SJCRH30 (cell line): ENCODE measurements around the gene LAMP1. TPM values are rescaled to one million over a fixed set of nuclear protein-coding genes. Genes with fewer than 3 reads are reported as not detected.
"Not testable (repeated sequence)": the region's sequence is repeated elsewhere in the genome, so short reads cannot be mapped to it uniquely, and the experiment has no call there.

Experiments
- DNase-seq, 2 experiments: peaks; one replicate each; pipeline ENCODE4 v3.0.0-alpha.2; 2015 to 2020
- H3K27ac ChIP-seq: fragments of 250-450 bp; sonication (Bioruptor Pico); 2 replicates; pipeline ENCODE4 v1.5.1; 2020; ENCODE audit warnings: mild to moderate bottlenecking, moderate library complexity
- H3K27me3 ChIP-seq: fragments of 250-450 bp; sonication (Bioruptor Pico); 2 replicates; pipeline ENCODE4 v1.5.1; 2020; ENCODE audit warnings: mild to moderate bottlenecking, moderate library complexity
- H3K36me3 ChIP-seq: fragments of 250-450 bp; sonication (Bioruptor Pico); 2 replicates; pipeline ENCODE4 v1.5.1; 2020; ENCODE audit warnings: mild to moderate bottlenecking, moderate library complexity
- H3K4me1 ChIP-seq: fragments of 250-450 bp; sonication (Bioruptor Pico); 2 replicates; pipeline ENCODE4 v1.5.1; 2020; ENCODE audit warnings: mild to moderate bottlenecking, moderate library complexity
- H3K4me3 ChIP-seq: fragments of 250-450 bp; sonication (Bioruptor Pico); 2 replicates; pipeline ENCODE4 v1.5.1; 2020; ENCODE audit warnings: mild to moderate bottlenecking, moderate library complexity
- H3K9me3 ChIP-seq: fragments of 250-450 bp; sonication (Bioruptor Pico); replicated peaks from 2 replicates; pipeline ENCODE4 v1.5.1; 2020; ENCODE audit warnings: mild to moderate bottlenecking, moderate library complexity
- total RNA-seq: library from RNA; depleted of rRNA; stranded (reverse); fragments of >200 nt; shearing (Covaris generic); gene quantifications from 2 replicates; pipeline ENCODE4 v1.2.3, GENCODE V29; 2014; rRNA removed

Gene LAMP1, protein sequence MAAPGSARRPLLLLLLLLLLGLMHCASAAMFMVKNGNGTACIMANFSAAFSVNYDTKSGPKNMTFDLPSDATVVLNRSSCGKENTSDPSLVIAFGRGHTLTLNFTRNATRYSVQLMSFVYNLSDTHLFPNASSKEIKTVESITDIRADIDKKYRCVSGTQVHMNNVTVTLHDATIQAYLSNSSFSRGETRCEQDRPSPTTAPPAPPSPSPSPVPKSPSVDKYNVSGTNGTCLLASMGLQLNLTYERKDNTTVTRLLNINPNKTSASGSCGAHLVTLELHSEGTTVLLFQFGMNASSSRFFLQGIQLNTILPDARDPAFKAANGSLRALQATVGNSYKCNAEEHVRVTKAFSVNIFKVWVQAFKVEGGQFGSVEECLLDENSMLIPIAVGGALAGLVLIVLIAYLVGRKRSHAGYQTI
- 62.1 and 62.6 TPM in 2 replicates for total RNA-seq

DNA sequence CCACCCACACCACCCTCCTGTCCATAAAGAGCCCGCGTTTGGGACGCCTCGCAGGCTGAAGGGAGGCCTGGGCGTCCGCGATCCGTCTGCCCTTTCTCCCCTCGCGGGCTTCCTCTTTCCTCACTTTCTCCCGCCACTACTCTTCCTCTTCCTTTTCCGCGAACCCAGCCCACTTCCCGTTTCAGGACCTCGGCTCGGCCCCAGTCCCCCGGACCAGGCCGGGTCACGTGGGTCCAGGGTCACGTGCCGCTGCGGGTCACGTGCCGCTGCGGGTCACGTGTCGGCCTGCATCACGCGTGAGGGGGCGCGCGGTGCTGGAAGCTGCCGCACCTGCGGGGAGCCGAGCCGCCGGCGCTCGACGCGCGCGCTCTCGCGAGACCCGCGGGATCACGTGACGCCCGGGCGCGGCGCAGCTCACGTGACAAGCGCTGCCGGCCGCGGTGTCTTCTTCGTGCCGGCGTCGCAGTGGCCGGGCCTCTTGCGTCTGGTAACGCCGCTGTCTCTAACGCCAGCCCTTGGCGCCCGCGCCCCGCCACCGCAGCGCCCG lies at the start of gene LAMP1:
Gene LAMP1, plus strand, starts transcription at position 417 of the 547 bp plus-strand sequence. CDS start 196 bp downstream, outside the sequence.
- H3K27me3 ChIP-seq: no peaks in the 10 kb centered on the region
- H3K36me3 ChIP-seq: no peaks in the 10 kb centered on the region
- H3K4me3 ChIP-seq: peak within 1 kb of the TSS; percentile 82
- H3K27ac ChIP-seq: peak within 1 kb of the TSS; percentile 60
- no peaks in the 10 kb centered on the region for H3K9me3 ChIP-seq
- H3K4me1 ChIP-seq: peaks cover 2% of the 10 kb centered on the region; the same call in 1 of the 2 replicates
- DNase-seq: peak; percentile 96 to 98

DNA sequence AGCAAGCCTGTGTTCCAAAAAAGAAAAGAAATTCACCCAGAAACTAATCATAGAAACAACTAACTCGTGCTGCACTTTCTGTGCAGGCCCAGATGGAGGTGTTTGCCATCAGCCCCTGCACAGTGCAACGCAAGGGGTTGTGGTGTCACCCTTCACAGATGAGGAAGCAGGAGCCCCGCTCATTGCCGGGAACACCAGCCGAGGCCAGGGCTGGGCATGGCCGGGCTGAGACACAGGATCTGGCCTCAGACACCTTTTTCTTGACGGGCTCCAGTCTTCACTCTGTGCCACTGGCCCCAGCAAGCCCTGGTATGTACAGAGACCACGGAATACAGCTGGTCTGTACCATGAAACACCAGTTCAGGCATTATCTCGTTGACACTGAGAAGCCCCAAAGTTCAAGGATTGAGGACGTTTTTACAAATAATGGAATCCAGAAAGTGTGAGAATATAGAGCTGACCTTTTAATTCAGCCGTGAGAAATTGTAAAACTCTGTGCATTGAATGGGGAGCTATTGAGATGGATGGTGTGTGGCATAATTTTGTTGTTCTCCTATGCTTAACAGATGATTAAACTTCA lies 44.4 kb upstream of the LAMP1 start:
- no peak for DNase-seq
- H3K4me1 ChIP-seq: no peaks in the 10 kb centered on the region
- H3K27ac ChIP-seq: no peak overlapping the region
- peaks cover 23% of the 10 kb centered on the region for H3K36me3 ChIP-seq
- H3K4me3 ChIP-seq: no peak overlapping the region
- no peaks in the 10 kb centered on the region for H3K9me3 ChIP-seq
- H3K27me3 ChIP-seq: no peaks in the 10 kb centered on the region

DNA sequence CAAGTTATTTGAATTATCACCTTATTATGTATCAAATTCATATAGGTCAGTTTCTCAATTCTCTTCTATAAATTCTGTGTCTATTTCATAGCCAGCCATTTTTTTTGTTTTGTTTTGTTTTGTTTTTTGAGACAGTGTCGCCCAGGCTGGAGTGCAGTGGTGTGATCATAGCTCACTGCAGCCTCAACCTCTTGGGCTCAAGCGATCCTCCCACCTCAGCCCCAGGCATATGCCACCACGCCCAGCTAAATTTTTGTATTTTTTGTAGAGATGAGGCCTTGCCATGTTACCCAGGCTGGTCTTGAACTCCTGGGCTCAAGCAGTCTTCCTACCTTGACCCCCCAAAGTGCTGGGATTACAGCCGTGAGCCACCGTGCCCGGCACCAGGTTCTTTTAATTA lies 39.1 kb upstream of the LAMP1 start:
- not testable (repeated sequence) for DNase-seq, H3K9me3 ChIP-seq, H3K4me1 ChIP-seq, H3K4me3 ChIP-seq, H3K27me3 ChIP-seq, H3K27ac ChIP-seq
- H3K36me3 ChIP-seq: peaks cover 48% of the 10 kb centered on the region

DNA sequence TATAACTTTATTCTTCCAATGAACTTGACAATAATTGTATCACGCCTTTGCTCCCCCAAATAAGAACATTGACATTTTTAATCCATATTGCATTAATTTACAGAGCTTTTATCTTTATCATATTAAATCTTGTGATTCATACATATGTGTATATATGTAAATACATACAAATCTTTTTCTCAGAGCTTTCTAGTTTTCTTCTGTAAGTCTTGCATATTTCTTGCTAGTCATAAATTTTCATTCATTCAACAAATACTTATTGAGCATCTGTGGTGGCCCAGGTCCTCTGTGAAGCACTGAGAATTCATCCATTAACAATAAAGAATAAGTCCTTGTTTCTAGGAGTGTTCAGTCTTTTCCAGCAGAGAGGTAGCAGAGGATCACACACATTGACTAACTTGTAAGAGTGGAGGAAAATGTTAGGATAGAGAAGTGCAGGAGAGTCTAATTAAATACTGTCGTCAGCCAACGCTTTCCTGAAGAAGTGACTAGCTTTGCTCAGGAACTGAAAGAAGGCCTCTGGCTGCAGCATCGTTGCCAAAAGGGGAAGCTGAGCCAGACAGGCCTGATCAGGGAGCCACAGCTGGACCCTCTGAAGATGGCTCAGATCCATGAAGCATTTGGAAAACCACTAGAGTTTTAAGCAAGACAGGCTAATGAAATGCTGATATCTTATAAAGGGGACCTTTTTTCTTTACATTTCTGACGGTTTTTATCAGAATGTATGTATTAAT lies 38.6 kb upstream of the LAMP1 start:
- Histone ChIP-seq H3K27me3 (no peaks in the 10 kb centered on the region), H3K4me1 (no peaks in the 10 kb centered on the region), H3K9me3 (no peaks in the 10 kb centered on the region), H3K4me3 (no peak overlapping the region), H3K27ac (no peak overlapping the region), H3K36me3 (peaks cover 47% of the 10 kb centered on the region)
- no peak for DNase-seq

DNA sequence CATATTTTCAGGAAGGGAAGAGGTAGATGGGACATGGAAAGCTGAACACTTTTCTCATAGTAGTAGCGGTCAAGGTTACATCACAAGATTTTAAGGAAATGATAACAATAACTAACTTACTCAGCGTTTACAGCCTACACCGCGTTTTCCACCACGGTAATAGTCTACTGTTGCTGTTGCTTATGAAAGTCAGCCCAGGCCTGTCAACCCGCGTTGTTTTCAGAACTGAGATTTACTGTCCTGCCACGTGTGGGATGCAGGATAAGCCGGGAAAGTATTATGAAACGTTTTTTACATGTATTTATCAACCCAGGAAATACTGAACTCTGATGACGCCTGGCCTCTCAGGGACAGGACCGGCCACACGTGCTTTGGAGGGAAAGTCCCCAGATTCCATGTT lies 36.0 kb upstream of the LAMP1 start:
- H3K27ac ChIP-seq: no peak overlapping the region
- no peak overlapping the region for H3K4me3 ChIP-seq
- peaks cover 44% of the 10 kb centered on the region for H3K36me3 ChIP-seq
- H3K9me3 ChIP-seq: no peaks in the 10 kb centered on the region
- no peaks in the 10 kb centered on the region for H3K4me1 ChIP-seq
- DNase-seq: no peak
- no peaks in the 10 kb centered on the region for H3K27me3 ChIP-seq

DNA sequence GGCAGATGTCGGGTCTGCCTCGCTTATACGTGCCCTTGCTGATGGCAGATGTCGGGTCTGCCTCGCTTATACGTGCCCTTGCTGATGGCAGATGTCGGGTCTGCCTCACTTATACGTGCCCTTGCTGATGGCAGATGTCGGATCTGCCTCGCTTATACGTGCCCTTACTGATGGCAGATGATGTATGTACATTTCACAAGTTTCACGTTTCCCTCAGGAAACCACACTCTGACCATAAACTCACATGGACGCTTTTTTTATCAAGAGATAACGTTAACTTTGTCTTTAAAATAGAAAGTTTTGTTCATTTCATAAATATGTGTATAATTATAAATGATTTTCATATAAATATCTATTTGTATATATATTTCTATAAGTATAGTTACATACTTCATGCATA lies 34.0 kb upstream of the LAMP1 start:
- H3K27ac ChIP-seq, H3K27me3 ChIP-seq, H3K4me3 ChIP-seq, H3K4me1 ChIP-seq, DNase-seq, H3K9me3 ChIP-seq: not testable (repeated sequence)
- H3K36me3 ChIP-seq: peaks cover 29% of the 10 kb centered on the region

DNA sequence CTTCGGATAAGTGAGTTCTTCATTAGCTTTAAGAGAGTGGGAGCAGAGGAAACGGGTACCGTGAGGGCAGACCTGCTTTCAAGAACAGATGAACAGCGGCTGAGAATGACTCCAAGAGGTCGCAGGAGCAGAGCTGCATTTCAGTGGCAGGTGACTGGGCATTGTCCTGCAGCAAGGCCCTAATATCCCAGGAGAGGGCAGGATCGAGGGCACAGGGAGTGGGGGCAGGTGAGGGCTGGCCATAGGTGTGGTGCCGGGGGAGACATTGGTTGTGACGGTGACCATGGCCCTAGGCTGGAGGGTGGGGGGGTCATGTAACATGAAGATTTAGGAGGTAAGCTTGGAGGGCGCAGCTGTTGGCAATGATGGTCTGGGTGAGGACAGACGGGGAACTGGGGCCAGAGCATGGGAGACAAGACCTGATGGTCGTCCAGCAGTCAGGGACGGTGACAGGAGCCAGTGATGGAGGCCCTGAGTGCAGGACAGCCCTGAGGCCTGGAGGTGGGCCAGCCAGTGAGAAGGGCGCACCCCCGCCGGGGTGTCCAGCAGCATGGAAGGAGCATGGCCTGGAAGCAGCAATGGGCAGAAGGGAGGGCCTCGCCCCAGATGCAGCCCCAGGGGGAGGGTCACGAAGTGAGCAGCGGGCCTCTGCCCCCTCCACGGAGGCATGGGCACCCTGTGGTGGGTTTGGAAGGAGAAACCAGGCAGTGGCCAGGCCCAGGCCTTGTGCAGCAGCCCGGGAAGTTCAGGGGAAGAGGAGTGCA lies 29.2 kb upstream of the LAMP1 start:
- DNase-seq: no peak
- H3K36me3 ChIP-seq: no peaks in the 10 kb centered on the region; the same call in 1 of the 2 replicates
- H3K27me3 ChIP-seq: no peaks in the 10 kb centered on the region
- no peak overlapping the region for H3K4me3 ChIP-seq
- no peaks in the 10 kb centered on the region for H3K9me3 ChIP-seq
- no peaks in the 10 kb centered on the region for H3K4me1 ChIP-seq
- H3K27ac ChIP-seq: no peak overlapping the region

DNA sequence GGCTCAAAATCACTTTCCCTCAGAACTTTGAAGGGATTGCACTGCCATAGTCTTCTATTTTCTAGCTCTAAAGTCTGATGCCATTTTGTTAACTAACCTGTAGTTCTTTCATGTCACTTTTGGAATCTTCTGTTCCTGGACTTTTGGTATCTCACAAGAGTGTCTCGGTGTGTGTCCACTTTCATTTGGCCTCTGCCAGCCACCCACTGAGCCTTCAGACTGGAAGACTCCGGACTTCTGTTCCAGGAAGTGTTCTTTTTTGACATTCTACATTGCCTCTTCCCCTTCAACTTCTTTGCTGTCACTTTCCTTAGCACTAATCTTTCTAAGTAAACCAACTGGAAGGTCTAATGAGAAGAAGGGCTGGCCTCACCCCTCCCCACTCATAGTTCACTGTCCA lies 25.0 kb upstream of the LAMP1 start:
- H3K4me3 ChIP-seq: no peak overlapping the region
- no peaks in the 10 kb centered on the region for H3K9me3 ChIP-seq

DNA sequence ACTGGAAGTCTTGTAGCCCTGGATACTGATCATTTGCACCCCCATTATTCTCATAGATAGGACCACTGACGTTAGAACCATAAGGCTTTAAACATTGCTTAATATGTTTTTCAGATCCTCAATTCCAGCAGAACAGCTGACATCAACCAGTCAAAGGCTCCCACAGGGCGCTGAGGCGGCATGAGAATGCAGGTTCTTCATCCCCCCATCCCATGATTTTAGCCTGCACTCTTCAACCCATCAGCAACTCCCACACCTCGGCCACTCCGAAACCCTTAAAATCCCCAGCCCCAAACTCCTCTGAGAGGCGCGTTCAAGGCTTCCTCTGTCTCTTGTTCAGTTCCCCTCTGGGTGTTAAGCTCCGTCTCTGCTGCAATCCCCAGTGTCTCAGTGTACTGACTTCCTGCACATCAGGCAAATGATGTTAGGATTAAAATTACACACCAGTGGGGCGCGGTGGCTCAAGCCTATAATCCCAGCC lies 24.3 kb upstream of the LAMP1 start:
- no peak overlapping the region for H3K4me3 ChIP-seq
- no peaks in the 10 kb centered on the region for H3K27me3 ChIP-seq
- H3K9me3 ChIP-seq: no peaks in the 10 kb centered on the region
- H3K4me1 ChIP-seq: no peaks in the 10 kb centered on the region
- DNase-seq: no peak
- H3K27ac ChIP-seq: no peak overlapping the region
- H3K36me3 ChIP-seq: no peaks in the 10 kb centered on the region; the same call in 1 of the 2 replicates

More for the DNA sequence above, 25.0 kb upstream of the LAMP1 start:
- H3K36me3 ChIP-seq: no peaks in the 10 kb centered on the region; the same call in 1 of the 2 replicates
- no peaks in the 10 kb centered on the region for H3K27me3 ChIP-seq
- H3K27ac ChIP-seq: no peak overlapping the region
- no peaks in the 10 kb centered on the region for H3K4me1 ChIP-seq
- DNase-seq: no peak

DNA sequence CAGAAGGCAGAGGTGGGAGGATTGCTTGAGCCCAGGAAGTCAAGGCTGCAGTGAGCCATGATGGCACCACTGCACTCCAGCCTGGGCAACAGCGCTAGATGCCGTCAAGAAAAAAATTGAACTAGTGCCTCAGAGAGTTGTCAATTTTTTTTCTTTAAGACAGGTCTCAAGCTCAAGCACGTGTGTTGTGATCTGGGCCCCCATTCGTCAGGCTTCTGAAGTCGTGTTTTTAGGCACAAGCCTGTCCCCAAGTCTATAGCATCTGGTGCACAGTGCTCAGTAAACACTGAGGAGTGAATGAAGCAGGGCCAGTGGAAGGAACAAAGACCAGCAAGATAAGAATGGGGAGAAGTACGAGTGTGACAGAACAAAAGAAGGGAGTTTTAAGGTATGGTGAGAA lies 23.7 kb upstream of the LAMP1 start:
- no peak overlapping the region for H3K4me3 ChIP-seq
- no peaks in the 10 kb centered on the region for H3K9me3 ChIP-seq
- H3K4me1 ChIP-seq: no peaks in the 10 kb centered on the region
- no peak for DNase-seq
- no peaks in the 10 kb centered on the region; the same call in 1 of the 2 replicates for H3K36me3 ChIP-seq
- no peak overlapping the region for H3K27ac ChIP-seq
- no peaks in the 10 kb centered on the region for H3K27me3 ChIP-seq

DNA sequence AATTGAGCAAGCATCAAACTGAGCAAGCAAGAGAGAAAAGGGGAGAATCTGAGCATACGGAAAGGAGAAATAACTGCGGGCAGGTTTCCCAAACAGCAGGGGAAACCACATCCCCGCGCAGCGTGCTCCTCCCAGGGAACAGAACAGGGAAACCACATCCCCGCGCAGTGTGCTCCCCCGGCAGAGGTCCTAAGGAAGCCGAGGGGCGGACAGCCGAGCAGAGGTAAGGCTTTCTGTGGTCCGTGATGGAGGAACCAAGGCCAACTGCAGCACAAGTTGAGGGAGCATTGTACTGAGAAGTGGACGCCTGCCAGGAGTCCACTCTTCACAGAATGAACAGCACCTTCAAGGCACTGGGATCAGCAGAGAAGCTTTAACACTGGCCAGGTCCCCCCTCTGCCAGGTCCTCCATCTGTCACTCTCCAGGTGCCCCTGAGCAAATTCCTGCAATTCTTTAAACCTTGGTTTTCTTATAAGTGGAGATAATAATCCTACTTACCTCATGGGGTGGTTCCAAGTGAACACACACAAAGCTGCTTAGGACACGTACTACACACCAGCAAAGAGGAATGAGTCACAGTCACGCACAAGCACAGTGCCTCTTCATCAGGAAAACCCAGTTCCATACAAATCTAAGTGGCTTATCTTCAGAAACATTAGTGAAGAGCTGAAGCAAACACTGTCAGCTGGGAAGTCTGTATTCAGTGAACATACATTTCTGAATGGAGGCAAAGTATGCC lies 23.0 kb upstream of the LAMP1 start:
- no peak overlapping the region for H3K4me3 ChIP-seq
- H3K4me1 ChIP-seq: no peaks in the 10 kb centered on the region
- no peaks in the 10 kb centered on the region for H3K27me3 ChIP-seq
- H3K27ac ChIP-seq: no peak overlapping the region
- no peaks in the 10 kb centered on the region for H3K9me3 ChIP-seq
- no peaks in the 10 kb centered on the region; the same call in 1 of the 2 replicates for H3K36me3 ChIP-seq
- DNase-seq: no peak

DNA sequence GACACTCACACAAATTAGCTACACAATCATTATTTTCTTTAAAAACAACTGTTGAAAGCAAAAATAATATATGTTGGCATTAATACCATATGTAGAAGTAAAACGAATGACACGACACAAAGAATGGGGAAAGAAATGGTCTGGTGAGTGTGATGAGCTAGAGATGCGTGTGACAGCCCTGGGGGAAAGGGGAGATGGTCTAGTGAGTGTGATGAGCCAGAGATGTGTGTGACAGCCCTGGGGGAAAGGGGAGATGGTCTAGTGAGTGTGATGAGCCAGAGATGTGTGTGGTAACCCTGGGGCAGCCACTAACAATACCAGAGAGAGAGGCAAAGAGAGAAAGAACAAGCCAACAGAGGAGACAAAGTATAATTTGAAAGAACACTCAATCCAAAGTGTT lies 22.3 kb upstream of the LAMP1 start:
- Histone ChIP-seq H3K4me1 (no peaks in the 10 kb centered on the region), H3K36me3 (no peaks in the 10 kb centered on the region; the same call in 1 of the 2 replicates), H3K27ac (no peak overlapping the region), H3K9me3 (no peaks in the 10 kb centered on the region), H3K27me3 (no peaks in the 10 kb centered on the region), H3K4me3 (no peak overlapping the region)
- DNase-seq: no peak

DNA sequence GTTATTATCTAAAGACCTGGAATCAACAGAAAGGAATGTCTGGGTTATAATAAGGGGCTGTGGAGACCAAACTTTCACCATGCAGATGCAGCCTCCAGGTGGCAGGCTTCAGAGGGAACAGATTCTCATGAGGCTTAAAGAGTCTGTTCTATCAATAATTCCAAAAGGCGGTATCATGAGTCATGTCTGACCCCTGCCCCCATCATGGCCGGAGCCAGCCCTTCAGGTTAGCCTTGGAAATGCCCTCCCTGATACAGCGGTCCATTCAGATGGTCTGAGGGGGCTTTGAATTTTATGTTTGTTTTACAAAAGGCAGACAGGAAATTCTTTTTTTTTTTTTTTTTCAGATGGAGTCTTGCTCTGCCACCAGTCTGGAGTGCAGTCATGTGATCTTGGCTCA lies 21.7 kb upstream of the LAMP1 start:
- H3K4me3 ChIP-seq: no peak overlapping the region
- no peaks in the 10 kb centered on the region for H3K9me3 ChIP-seq
- H3K27me3 ChIP-seq: no peaks in the 10 kb centered on the region
- DNase-seq: peak; percentile 20 to 48
- no peak overlapping the region for H3K27ac ChIP-seq
- no peaks in the 10 kb centered on the region; the same call in 1 of the 2 replicates for H3K36me3 ChIP-seq
- H3K4me1 ChIP-seq: no peaks in the 10 kb centered on the region
